ENCODE data around the gene SPATA13.
"Not testable (repeated sequence)": the region's sequence is repeated elsewhere in the genome, so short reads cannot be mapped to it uniquely, and the experiment has no call there.

The SPATA13 gene

DNA sequence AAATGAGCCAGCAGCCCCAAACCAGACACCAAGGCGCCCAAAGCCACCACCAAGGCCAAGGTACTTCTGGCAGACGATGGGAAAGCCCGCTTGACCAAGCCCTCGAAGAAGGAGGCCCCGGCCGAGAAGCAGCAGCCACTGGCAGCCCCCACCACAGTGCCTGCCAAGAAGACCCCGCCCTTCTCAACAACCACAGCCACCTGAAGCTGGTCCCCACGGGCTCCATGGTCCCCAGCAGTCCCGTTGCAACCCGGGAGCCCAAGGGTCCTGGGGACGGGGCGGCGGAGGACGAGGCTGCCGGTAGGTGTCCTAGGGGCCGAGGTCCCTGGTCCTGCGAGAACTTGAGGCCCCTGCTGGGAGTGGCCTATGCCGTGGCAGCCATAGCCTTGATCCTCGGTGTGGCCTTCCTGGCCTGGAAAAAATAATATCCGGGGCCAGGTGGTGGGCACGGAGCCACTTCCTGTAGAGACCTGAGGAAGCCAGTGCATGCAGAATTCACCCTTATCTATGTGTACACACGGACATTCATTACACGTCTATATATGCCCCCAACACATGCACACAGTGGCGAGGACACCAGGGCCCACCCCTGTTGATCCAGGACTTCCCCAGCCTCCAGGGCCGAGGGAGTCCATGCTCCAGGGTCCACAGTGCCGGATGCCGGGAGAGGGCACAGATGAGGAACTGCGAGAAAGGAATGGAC, 162.7 kb downstream of the SPATA13 start:
- DNase-seq: no peak

DNA sequence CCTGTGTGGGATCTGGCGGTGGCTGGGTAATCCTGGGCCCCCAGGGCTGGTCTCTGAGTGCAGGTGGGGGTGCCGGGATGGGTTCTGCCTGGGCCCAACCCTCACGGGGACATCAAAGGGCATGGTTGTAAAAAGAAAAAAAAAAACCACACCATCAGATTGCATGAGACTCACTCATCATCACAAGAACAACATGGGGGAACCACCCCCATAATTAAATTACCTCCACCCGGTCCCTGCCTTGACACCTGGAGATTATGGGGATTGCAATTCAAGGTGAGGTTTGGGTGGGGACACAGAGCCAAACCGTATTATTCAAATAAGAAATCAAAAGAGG, 163.2 kb downstream of the SPATA13 start:
- no peak for DNase-seq

DNA sequence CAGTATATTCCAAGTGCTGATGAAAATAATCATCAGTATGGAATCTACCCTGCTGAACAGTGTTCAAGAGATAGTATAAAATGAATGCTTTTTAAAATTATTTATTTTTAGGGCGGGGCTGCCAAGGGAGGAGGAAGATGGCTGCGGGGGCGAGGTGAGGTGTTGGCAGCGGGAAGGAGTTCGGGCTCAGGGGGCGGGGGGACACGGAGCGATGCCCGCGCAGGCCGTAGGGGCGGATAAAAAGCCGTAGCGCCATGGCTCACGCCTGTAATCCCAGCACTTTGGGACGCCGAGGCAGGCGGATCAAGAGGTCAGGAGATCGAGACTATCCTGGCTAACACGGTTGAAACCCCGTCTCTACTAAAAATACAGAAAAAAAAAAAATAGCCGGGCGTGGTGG, 167.1 kb downstream of the SPATA13 start:
- DNase-seq: not testable (repeated sequence)

DNA sequence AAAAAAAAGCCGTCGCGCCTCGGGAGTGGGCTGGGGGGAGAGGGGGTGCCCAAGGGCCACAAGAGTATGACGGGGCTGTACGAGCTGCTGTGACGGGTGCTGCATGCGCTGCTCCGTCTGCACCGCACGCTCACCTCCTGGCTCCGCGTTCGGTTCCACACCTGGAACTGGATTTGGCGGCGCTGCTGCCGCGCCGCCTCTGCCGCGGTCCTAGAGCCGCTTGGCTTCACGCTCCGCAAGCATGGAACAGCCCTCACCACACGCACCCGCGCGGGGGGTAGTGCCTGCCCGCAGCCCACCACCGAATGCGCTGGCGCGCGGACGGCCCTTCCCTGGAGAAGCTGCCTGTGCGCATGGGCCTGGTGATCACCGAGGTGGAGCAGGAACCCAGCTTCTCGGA, 167.6 kb downstream of the SPATA13 start:
- DNase-seq: no peak

DNA sequence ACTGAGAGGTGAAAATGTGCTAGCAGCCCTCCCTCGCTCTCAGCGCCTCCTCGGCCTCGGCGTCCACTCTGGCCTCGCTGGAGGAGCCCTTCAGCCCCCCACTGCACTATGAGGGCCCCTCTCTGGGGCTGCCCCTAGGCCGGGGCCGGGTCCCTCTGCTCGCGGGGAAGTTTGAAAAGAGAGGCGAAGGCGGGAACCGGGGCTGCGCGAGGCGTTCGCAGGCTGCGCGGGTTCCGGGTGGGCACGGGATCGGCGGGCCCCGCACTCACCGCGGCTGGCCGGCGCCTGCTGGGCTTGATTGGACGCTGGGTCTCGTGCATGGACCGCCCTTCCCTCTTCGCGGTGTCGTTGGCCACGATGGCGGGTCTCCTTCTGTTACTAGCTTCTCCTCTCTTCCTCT, 178.2 kb downstream of the SPATA13 start:
- DNase-seq: no peak

DNA sequence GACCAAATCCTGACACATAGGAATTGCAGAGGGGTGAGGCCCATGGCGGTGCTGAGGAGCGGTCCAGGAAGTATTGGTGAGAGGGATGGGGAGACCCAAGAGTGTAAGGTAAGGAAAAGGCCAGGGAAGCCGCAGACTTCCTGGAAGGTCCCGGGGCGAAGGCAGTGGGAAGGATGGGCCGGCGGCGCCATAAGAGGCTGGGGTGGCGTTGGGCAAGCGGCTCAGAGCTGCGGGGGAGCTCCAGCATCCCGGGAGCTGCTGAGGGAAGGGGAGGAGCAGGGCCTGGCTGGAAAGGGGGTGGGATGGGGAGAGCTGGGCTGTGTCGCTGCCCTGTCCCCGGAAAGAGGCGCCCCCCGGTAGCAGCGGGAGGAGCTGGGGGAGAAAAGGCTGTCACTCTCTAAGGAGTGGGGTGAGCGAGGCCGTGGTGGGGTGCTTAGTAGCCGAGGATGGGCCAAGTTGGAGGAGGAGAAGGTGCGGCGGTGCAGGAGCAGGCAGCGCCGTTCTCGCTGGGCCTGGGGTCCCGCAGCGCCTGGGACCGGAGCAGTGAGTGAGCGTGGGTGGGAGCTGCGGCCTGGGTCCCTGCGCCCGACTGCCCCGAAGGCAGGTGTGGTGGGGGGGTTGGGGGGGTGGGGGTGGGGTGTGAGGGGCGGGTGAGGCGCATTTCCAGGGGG, 179.6 kb downstream of the SPATA13 start:
- no peak for DNase-seq

DNA sequence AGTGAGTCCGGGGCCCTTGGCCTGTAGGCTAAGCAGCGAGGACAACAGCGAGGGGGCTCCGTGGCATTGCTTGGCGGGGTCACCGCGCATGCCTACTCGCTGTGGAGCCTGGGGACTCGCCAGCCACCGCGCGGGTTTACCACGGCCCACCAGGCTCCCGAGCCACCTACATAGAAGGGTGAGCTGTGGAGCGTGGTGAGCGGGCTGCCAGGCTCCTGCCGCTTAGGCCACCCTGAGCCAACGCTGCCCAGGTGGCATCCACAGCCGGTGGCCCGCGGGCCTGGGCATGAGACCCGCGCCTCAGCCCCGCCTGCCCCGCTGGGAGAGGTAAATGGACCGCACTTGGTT, 180.1 kb downstream of the SPATA13 start:
- no peak for DNase-seq

DNA sequence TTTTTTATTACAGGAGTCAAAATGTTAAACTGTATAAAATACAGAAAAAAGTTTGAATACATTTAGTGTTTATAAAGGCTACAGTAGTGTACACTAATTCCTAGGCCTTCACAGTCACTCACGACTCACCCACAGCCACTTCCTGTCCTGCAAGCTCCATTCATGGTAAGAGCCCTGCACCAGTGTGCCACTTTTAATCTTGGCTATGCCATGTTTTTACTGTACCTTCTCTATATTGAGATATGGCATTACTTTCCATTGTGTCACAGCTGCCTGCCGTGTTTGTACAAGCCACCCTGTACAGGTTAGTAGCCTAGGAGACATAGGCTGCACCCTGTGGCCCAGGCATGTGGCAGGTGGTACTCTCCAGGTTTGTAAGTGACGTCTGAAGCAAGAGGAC, 180.9 kb downstream of the SPATA13 start:
- DNase-seq: no peak

DNA sequence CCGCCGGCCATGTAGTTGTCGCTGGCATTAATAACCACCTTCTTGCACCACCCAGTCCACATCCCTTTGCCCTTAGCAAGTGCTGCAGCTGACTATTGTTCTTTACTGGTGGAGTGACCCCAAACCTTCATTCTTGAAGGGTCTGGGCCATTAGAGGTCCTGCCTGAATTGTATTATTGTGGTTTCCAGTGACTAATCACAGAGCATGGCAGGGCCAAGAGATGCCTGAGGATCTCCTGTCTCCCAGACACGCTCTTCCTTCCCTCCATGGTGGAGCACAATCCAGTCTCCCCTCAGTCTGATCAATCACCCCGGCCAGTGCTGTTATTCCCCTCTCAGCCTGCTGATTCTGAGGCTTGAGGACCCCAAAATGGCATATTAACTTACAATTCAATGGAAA, 187.9 kb downstream of the SPATA13 start:
- DNase-seq: no peak

DNA sequence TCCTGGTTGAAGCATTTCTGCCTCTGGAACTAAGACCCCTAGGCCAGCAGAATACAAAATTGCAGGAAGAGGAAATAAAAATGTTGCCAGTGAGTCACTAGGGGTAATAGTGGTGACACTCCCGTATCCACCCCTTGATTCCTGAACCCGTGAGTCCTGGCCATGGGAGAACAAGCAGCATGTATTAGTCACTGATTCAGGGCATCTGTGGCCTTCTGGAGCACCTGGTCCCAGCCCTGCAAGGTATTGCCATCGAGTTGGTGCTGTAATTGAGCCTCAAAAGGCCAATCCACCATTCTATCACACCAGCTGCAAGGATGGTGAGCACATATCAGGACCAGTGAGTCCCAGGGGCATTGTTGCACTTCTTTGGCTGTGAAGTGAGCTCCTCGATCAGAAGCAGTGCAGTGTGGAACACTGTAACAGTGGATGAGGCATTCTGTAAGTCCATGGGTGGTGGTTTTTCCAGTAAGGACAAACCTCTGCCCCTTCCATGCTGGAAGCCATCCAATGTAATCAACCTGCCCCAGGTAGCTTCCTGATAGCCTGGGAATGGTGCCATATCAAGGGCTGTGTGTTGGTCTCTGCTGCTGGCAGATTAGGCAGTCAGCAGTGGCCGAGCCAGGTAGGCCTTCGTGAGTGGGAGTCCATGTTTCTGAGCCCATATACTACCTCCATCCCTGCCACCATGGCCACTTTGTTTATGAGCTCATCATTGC, 188.4 kb downstream of the SPATA13 start:
- no peak for DNase-seq

DNA sequence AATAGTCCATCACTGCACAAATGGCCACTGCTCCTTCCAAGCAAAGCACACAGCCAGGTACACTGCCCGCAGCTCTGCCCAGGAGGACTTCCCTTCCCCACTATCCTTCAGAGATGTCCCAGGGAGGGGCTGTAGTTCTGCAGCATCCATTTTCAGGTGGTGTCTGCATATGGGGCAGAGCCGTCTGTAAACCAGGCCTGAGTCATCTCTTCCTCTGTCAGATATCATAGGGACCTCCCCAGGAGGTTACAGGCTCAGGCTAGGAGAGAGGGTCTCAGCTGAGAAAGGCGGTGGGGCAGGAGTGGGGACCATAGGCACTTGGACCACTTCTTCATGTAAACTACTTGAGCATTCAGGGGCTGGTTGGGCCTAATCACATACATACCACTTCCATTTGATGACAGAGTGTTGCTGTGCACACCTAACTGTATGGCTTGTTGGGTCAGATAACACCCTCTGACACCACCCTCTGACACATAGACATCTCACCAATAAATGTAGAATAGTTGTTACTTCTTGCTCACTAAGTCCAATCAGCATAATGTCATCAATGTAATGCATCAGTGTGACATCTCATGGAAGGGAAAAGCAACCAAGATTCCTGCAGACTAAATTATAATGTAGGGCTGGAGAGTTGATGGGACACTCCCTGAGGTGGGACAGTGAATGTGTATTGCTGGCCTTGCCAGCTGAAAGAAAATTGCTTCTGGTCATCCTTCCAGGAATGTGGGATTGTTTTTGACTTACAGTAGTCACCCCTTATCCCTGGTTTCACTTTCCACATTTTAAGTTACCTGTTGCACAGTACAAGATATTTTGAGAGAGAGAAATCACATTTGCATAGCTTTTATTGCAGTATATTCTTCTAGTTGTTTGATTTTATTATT, 189.5 kb downstream of the SPATA13 start:
- DNase-seq: not testable (repeated sequence)

DNA sequence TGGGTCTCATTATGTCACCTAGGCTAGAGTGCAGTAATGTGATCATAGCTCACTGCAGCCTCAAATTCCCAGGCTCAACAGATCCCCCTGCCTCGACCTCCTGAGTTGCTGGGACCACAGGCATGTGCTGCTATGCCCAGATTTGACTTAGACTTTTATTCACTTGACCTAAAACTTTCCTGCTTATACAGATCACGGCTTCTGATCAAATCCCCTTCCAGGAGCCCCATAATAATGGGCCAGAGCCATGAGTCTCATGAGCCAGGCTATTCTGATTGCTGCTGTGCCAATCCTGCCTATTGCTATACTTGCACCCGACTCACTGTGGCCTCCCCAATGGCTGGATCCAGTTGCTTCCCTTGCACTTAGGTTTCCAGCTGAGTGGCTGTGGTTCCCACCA, 190.9 kb downstream of the SPATA13 start:
- DNase-seq: no peak

DNA sequence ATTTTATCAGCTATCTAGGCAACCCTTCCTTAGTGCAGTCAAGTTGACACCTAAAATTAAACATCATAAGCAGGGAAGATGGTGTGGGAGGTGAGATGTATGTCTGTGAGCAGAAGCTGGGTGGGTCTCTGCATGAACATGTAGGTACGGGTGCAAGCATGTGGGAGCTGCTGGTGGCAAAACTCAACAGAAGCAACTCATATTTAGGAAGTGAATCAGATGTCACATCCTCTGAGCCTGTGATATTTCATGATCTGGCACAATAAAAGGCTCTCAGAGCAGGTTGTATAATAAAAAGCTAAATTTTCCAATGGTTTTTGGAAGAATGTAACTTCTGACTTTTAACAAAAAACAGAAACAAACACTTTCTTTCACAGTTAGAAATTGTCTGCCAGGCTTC, 193.2 kb downstream of the SPATA13 start:
- DNase-seq: no peak

DNA sequence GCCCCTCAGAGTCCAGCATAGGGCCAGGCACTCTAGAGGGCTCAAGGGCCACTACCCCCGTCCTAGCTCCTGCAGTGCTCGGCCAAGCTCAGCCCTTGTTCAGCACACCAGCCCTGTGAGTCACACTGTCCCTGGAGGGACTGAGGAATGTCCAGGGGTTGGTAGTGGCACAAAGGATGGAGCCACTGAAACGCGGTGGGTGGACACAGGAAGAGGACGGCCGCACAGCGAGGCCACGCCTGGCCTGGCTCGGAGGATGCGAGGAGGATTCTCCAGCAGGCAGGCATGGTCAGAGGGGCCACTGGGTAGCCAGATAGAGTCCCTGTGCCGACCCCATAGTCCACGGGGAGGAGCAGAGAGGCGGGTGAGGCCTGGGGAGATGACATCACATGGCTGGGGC, 194.6 kb downstream of the SPATA13 start:
- no peak for DNase-seq

DNA sequence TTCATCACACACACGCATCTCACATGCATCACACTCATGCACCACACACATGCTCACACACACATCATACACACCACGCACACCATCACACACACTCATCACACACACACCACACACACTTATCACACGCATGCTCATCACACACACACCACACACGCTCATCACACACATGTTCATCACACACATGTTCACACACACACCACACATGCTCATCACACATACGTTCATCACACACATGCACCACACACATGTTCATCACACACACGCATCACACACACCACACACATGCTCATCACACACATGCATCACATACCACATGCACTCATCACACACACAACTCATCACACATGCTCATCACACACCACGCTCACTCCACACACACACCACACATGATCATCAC, 195.8 kb downstream of the SPATA13 start:
- DNase-seq: no peak

All from activated T-cell treated with anti-CD3 and anti-CD28 coated beads, Interleukin-2, amount 50 U/mL, for 48 hours (primary cell).